Measurements from ENCODE around the gene MEIS2. TPM values are rescaled to one million over a fixed set of nuclear protein-coding genes. Genes with fewer than 3 reads are reported as not detected.

The MEIS2 gene
- total RNA-seq, 1 experiment from 2014 or later, result 17.5 TPM

GRCh38 chr15:36999778-37000177 is 100.6 kb downstream of the MEIS2 start:
- BruUV-seq (replicated peaks), result no TSS peak
- intact Hi-C loops (cut with micrococcal nuclease), result no loop called here

GRCh38 chr15:36996538-36997181 is 103.7 kb downstream of the MEIS2 start:
- Histone ChIP-seq H3K79me2 (ENCODE audit: low read length) (no peaks in the 10 kb centered on the region), H3K9ac (ENCODE audit: low read length) (no peak overlapping the region), H3K4me2 (ENCODE audit: low read length) (no peak overlapping the region), H4K20me1 (ENCODE audit: low read length) (no peaks in the 10 kb centered on the region), H3K9me2 (replicated peaks; ENCODE audit: low read length) (no peaks in the 10 kb centered on the region), H2AFZ (ENCODE audit: low read length) (no peak overlapping the region), H3F3A (ENCODE audit: low read length, unreplicated experiment) (no peaks in the 10 kb centered on the region), H3K4me3 (ENCODE audit: low read length) (no peak overlapping the region), H3K4me1 (ENCODE audit: insufficient read depth, low read length) (no peaks in the 10 kb centered on the region), H3K36me3 (ENCODE audit: low read depth, low read length) (no peaks in the 10 kb centered on the region), H3K27ac (ENCODE audit: low read length) (no peak overlapping the region), H3K27me3 (ENCODE audit: low read length) (no peaks in the 10 kb centered on the region), H3K9me3 (ENCODE audit: low read length) (no peaks in the 10 kb centered on the region)
- no peak for TF ChIP-seq EZH2phosphoT487 (IDR thresholded peaks at IDR 0.05; ENCODE audit: borderline replicate concordance, low read length)
- no peak for TF ChIP-seq EZH2 (IDR thresholded peaks at IDR 0.05; ENCODE audit: low read length, unreplicated experiment)
- TF ChIP-seq CTCF (conservative IDR thresholded peaks at IDR 0.05; ENCODE audit: low read depth, low read length), result no peak
- no TSS peak for BruUV-seq (replicated peaks)
- intact Hi-C loops (cut with micrococcal nuclease), result no loop called here
- DNase-seq (no peak), ATAC-seq (no peak)
- CTCF ChIA-PET, result no interaction called here
- POLR2A ChIA-PET (ENCODE audit: unreplicated experiment), result no interaction called here

More at GRCh38 chr15:36999778-37000177, 100.6 kb downstream of the MEIS2 start:
- Histone ChIP-seq H3K79me2 (ENCODE audit: low read length) (no peaks in the 10 kb centered on the region), H4K20me1 (ENCODE audit: low read length) (no peaks in the 10 kb centered on the region), H3K27ac (ENCODE audit: low read length) (no peak overlapping the region), H3K9me2 (replicated peaks; ENCODE audit: low read length) (no peaks in the 10 kb centered on the region), H3K27me3 (ENCODE audit: low read length) (no peaks in the 10 kb centered on the region), H3F3A (ENCODE audit: low read length, unreplicated experiment) (no peaks in the 10 kb centered on the region), H3K4me3 (ENCODE audit: low read length) (no peak overlapping the region), H3K36me3 (ENCODE audit: low read depth, low read length) (no peaks in the 10 kb centered on the region), H3K4me2 (ENCODE audit: low read length) (no peak overlapping the region), H3K9me3 (ENCODE audit: low read length) (no peaks in the 10 kb centered on the region), H3K9ac (ENCODE audit: low read length) (no peak overlapping the region), H3K4me1 (ENCODE audit: insufficient read depth, low read length) (no peaks in the 10 kb centered on the region), H2AFZ (ENCODE audit: low read length) (no peak overlapping the region)
- ATAC-seq (no peak), DNase-seq (no peak)
- POLR2A ChIA-PET (ENCODE audit: unreplicated experiment), result no interaction called here
- CTCF ChIA-PET, result no interaction called here
- TF ChIP-seq EZH2 (IDR thresholded peaks at IDR 0.05; ENCODE audit: low read length, unreplicated experiment) (no peak), EZH2phosphoT487 (IDR thresholded peaks at IDR 0.05; ENCODE audit: borderline replicate concordance, low read length) (no peak), CTCF (conservative IDR thresholded peaks at IDR 0.05; ENCODE audit: low read depth, low read length) (no peak)

- no peak for DNase-seq
- BruUV-seq (replicated peaks), result no TSS peak
- no peaks in the 10 kb centered on the region for H3K4me1 ChIP-seq (ENCODE audit: insufficient read depth, low read length)
- no peaks in the 10 kb centered on the region for H3K9me2 ChIP-seq (replicated peaks; ENCODE audit: low read length)
- no peaks in the 10 kb centered on the region for H3K27me3 ChIP-seq (ENCODE audit: low read length)
- no peak overlapping the region for H3K4me2 ChIP-seq (ENCODE audit: low read length)
- TF ChIP-seq CTCF (conservative IDR thresholded peaks at IDR 0.05; ENCODE audit: low read depth, low read length), result no peak
- no peak for TF ChIP-seq EZH2phosphoT487 (IDR thresholded peaks at IDR 0.05; ENCODE audit: borderline replicate concordance, low read length)
- TF ChIP-seq EZH2 (IDR thresholded peaks at IDR 0.05; ENCODE audit: low read length, unreplicated experiment), result no peak
- ChIA-PET CTCF (no interaction called here), POLR2A (ENCODE audit: unreplicated experiment) (interaction anchor here (0.6 kb wide), 1 partner anchor 370 kb away, joined by 7 read pairs; no protein-coding TSS in a partner anchor)
- H3F3A ChIP-seq (ENCODE audit: low read length, unreplicated experiment), result no peaks in the 10 kb centered on the region
- no peak overlapping the region for H2AFZ ChIP-seq (ENCODE audit: low read length)
- no peaks in the 10 kb centered on the region for H3K79me2 ChIP-seq (ENCODE audit: low read length)
- ATAC-seq, result no peak
- H3K4me3 ChIP-seq (ENCODE audit: low read length), result no peak overlapping the region
- H3K9me3 ChIP-seq (ENCODE audit: low read length), result no peaks in the 10 kb centered on the region
- no peaks in the 10 kb centered on the region for H4K20me1 ChIP-seq (ENCODE audit: low read length)
- intact Hi-C loops (cut with micrococcal nuclease), result no loop called here
- H3K9ac ChIP-seq (ENCODE audit: low read length), result no peak overlapping the region
- no peaks in the 10 kb centered on the region for H3K36me3 ChIP-seq (ENCODE audit: low read depth, low read length)
- H3K27ac ChIP-seq (ENCODE audit: low read length), result no peak overlapping the region
Measured at GRCh38 chr15:36996121-36996520, 104.2 kb downstream of the MEIS2 start.
